Lung microvascular endothelial cell (primary cell): ENCODE data around the gene RGP1. TPM values are rescaled to one million over a fixed set of nuclear protein-coding genes. Genes with fewer than 3 reads are reported as not detected.

ENCODE experiments used
- DNase-seq, 2 donors: peaks; one replicate each; pipeline versions ENCODE4 v3.0.0 to v3.0.0-alpha.2; 2010; ENCODE audit warnings: low read depth in 2 of 2
- total RNA-seq: library from RNA; depleted of rRNA; stranded (reverse); fragments of >200 nt; gene quantifications from 2 replicates; pipeline ENCODE4 v1.2.1, GENCODE V29; 2014

Gene RGP1
- total RNA-seq, 1 donor from 2014 or later: 10.1 TPM

DNA sequence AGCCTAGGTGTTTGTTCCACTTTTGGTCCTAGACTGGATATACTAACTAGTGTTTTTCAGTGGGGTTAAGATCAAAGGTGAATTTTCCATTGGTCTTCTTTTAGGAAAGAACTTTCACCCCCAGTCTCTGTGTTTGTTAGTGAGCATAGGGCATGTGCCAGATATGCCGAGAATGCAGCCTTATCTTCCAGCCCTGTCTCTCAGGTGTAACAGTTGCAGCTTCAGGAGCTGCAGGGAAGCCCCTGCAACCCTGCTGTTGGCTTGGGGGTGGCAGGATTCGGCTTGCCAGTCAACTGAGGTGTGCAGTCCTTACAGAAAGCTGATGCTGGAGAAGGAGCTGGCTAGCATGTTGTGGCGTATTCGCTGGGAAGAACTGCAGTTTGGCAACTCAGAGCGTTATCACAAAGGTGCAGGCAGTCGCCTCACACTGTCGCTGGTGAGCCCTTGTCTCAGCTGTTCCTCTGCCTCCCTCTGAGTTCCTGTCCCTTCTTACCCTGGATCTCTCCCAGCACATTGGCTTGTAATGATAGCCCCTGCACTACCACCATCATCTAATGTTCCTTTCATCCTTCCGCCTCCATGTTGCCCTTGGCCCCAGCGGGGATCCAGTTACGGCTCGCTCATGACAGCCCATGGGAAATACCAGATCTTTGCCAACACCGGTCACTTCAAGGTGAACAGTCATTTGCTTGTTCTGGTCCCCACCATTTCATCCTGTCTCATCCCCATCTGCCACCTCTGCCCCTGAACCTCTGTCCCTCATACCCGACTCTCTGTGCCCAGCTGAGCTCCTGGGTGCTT lies 52.4 kb downstream of the RGP1 start:
- no peak for DNase-seq

DNA sequence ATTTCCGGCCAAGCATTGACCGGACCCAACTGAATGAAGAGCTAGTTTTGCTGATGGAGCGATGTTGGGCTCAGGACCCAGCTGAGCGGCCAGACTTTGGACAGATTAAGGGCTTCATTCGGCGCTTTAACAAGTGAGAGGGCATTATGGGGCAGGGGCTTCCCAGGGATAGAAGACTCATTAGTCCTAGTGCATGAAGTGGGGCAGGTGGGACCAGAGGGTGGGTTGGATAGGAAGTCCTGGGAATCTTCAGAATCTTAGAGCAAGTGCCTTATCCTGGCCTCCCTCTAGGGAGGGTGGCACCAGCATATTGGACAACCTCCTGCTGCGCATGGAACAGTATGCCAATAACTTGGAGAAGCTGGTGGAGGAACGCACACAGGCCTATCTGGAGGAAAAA lies 57.0 kb downstream of the RGP1 start:
- DNase-seq: no peak

Other genes starting within 250 kb of the RGP1 start
- 2.8 and 6.3 TPM in 2 replicates for gene TESK1, start 144.0 kb upstream of the RGP1 start, total RNA-seq
- gene CD72, start 130.9 kb upstream of the RGP1 start, total RNA-seq: under 0.01 TPM in 1 of 2 replicates, not detected in the other
- not detected in 2 replicates for gene SIT1, start 98.4 kb upstream of the RGP1 start, total RNA-seq
- 215,777 and 328,792 TPM in 2 replicates for gene RMRP, start 91.3 kb upstream of the RGP1 start, total RNA-seq
- 10.9 and 16.9 TPM in 2 replicates for gene CCDC107, start 91.0 kb upstream of the RGP1 start, total RNA-seq
- under 0.01 and 0.44 TPM in 2 replicates for gene ARHGEF39, start 84.1 kb upstream of the RGP1 start, total RNA-seq
- 0.22 TPM in 1 of 2 replicates, not detected in the other for gene CA9, start 75.4 kb upstream of the RGP1 start, total RNA-seq
- gene TPM2, start 59.4 kb upstream of the RGP1 start, total RNA-seq: 7.3 and 9.8 TPM in 2 replicates
- gene TLN1, start 17.1 kb upstream of the RGP1 start, total RNA-seq: 165 and 180 TPM in 2 replicates
- gene CREB3, start 16.6 kb upstream of the RGP1 start, total RNA-seq: 34.4 and 36.7 TPM in 2 replicates
- gene GBA2, start 59 bp upstream of the RGP1 start, total RNA-seq: 42.5 and 54.0 TPM in 2 replicates
- gene MSMP, start 5.0 kb downstream of the RGP1 start, total RNA-seq: 60.9 and 61.5 TPM in 2 replicates
- 0.20 and 2.0 TPM in 2 replicates for gene NPR2, start 42.3 kb downstream of the RGP1 start, total RNA-seq
- gene SPAG8, start 63.0 kb downstream of the RGP1 start, total RNA-seq: not detected in 2 replicates
- 2.6 and 10.7 TPM in 2 replicates for gene HINT2, start 65.8 kb downstream of the RGP1 start, total RNA-seq
- gene FAM221B, start 79.4 kb downstream of the RGP1 start, total RNA-seq: not detected in 2 replicates
- under 0.01 and 0.22 TPM in 2 replicates for gene TMEM8B, start 79.9 kb downstream of the RGP1 start, total RNA-seq
- gene OR13J1, start 121.1 kb downstream of the RGP1 start, total RNA-seq: not detected in 2 replicates
- gene HRCT1, start 156.9 kb downstream of the RGP1 start, total RNA-seq: 1.8 and 4.1 TPM in 2 replicates
- gene SPAAR, start 160.2 kb downstream of the RGP1 start, total RNA-seq: 1.8 and 3.5 TPM in 2 replicates
- gene OR2S2, start 208.9 kb downstream of the RGP1 start, total RNA-seq: not detected in 2 replicates